ENCODE results near the gene TSSC4. TPM values are rescaled to one million over a fixed set of nuclear protein-coding genes. Genes with fewer than 3 reads are reported as not detected.
A peak's percentile ranks its signal among the peaks of the same experiment; 100 is the strongest.

Gene TSSC4
- total and polyA plus RNA-seq, 9 of the 15 experiments (the other 6 are each of a cell fraction or from before 2014, with no cell fraction given), result 0.41 to 54.2 (median 11.0) TPM

- TF ChIP-seq, protein P1, sequence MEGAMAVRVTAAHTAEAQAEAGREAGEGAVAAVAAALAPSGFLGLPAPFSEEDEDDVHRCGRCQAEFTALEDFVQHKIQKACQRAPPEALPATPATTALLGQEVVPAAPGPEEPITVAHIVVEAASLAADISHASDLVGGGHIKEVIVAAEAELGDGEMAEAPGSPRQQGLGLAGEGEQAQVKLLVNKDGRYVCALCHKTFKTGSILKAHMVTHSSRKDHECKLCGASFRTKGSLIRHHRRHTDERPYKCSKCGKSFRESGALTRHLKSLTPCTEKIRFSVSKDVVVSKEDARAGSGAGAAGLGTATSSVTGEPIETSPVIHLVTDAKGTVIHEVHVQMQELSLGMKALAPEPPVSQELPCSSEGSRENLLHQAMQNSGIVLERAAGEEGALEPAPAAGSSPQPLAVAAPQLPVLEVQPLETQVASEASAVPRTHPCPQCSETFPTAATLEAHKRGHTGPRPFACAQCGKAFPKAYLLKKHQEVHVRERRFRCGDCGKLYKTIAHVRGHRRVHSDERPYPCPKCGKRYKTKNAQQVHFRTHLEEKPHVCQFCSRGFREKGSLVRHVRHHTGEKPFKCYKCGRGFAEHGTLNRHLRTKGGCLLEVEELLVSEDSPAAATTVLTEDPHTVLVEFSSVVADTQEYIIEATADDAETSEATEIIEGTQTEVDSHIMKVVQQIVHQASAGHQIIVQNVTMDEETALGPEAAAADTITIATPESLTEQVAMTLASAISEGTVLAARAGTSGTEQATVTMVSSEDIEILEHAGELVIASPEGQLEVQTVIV (CRISPR knock-in tag; IDR thresholded peaks at IDR 0.05; ENCODE audit: borderline replicate concordance), result no peak
- TF ChIP-seq ZBTB33 (CRISPR knock-in tag; IDR thresholded peaks at IDR 0.05) (no peak), SREBF2 (CRISPR knock-in tag; IDR thresholded peaks at IDR 0.05) (no peak), FOXA3 (CRISPR knock-in tag; conservative IDR thresholded peaks at IDR 0.05 in 1 of 2, IDR thresholded peaks at IDR 0.05 in 1 of 2) (no peak), DEAF1 (CRISPR knock-in tag; IDR thresholded peaks at IDR 0.05) (peak; percentile 81), RNF2 (IDR thresholded peaks at IDR 0.05) (no peak), PBX2 (CRISPR knock-in tag; IDR thresholded peaks at IDR 0.05; ENCODE audit: low read depth) (no peak), PBX2 (tag; conservative IDR thresholded peaks at IDR 0.05; ENCODE audit: low read depth) (no peak), HNRNPUL1 (IDR thresholded peaks at IDR 0.05; ENCODE audit: low read length) (no peak), ETV1 (tag; conservative IDR thresholded peaks at IDR 0.05; ENCODE audit: low read depth) (no peak), ZNF696 (CRISPR knock-in tag; conservative IDR thresholded peaks at IDR 0.05) (no peak), SP1 (CRISPR knock-in tag; IDR thresholded peaks at IDR 0.05) (no peak), ZNF592 (IDR thresholded peaks at IDR 0.05) (no peak), NCOA1 (IDR thresholded peaks at IDR 0.05; ENCODE audit: low read depth) (no peak)
Measured at GRCh38 chr11:2420502-2421225, 20.1 kb downstream of the TSSC4 start (continued).

All from K562 (cell line).